HG02588 (cell line): ENCODE measurements around the gene SOAT1.
"Not testable (repeated sequence)": the region's sequence is repeated elsewhere in the genome, so short reads cannot be mapped to it uniquely, and the experiment has no call there.

Experiments used
- ATAC-seq: cut with Tn5 transposase; IDR thresholded peaks from one replicate; pipeline ENCODE4 v1.9.1; 2021; ENCODE audit warnings: mild to moderate bottlenecking, moderate library complexity; ENCODE audit not compliant: unreplicated experiment

Gene SOAT1

DNA sequence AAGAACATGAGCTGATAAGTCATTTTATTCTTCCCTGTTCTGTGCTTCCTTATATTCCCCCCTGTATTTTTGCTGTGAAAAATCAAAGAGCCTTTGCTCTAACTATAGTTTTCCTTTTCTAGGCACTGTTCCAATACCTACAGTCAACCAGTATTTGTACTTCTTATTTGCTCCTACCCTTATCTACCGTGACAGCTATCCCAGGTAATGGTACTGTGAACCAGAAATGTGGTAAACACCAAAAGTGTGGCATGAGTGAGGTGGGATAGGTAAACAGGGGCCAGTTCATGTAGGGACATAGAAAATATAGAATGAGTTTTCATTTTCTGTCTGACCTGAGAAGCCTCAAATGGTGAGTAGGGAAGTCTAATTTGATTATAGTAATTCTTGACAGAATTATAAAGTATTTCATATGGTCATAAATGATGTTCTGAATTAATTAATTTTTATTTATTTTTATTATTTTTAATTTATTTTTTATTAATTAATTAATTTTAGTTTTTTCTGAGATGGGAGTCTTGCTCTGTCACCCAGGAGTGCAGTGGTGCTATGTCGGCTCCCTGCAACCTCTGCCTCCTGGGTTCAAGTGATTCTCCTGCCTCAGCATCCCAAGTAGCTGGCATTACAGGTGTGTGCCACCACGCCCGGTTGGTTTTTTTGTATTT is 49.3 kb downstream of the SOAT1 start:
- ATAC-seq = no peak

DNA sequence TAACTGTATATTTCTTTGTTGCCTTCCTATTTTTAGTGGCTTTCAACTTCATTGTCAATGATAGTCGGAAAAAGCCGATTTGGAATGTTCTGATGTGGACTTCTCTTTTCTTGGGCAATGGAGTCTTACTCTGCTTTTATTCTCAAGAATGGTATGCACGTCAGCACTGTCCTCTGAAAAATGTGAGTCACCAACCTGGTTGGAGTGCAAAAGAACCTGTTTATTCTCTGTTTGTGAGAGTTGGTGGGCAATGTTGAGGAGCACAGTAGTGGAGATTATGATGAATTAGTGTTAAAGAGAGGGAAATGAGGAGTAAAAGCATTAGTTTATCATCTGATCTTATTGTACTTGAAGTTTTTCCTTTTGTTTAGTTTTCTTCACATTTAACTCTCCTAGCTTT is 57.7 kb downstream of the SOAT1 start:
- no peak for ATAC-seq

DNA sequence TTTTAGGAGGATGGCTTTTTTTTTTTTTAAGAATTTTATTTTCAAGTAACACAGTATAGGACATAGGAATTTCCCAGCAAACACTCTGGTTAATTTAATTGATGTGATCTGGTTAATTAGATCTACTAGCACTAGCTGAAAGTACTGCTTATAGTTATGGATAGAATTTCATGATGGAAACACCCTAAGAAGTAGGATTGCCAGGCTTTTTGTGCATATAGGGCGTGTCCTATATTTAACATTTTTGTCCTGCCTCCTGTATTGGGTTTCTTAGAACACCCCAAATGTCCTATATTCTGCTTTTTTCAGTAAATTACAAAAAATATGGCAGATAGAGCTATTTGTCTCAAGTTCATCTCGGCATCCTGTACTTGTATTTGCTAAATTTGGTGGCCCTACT is 58.6 kb downstream of the SOAT1 start:
- ATAC-seq = no peak

DNA sequence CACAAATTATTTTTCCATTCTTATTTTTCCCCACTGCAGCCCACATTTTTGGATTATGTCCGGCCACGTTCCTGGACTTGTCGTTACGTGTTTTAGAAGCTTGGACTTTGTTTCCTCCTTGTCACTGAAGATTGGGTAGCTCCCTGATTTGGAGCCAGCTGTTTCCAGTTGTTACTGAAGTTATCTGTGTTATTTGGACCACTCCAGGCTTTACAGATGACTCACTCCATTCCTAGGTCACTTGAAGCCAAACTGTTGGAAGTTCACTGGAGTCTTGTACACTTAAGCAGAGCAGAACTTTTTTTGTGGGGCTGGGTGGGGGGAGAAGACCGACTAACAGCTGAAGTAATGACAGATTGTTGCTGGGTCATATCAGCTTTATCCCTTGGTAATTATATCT is 59.9 kb downstream of the SOAT1 start:
- no peak for ATAC-seq

DNA sequence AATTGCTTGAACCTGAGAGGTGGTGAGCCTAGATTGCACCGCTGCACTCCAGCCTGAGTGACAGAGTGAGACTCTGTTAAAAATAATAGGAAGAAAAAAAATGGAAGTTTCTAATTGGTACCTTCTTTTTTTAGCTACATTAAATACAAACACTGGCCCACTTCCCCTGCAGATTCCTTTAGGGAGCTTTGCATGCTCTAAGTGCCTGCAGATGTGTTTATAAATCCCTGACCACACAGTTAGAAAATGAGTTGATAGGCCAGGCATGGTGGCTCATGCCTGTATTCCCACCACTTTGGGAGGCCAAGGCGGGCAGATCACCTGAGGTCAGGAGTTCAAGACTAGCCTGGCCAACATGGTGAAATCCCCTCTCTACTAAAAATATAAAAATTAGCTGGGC is 68.0 kb downstream of the SOAT1 start:
- ATAC-seq = not testable (repeated sequence)

DNA sequence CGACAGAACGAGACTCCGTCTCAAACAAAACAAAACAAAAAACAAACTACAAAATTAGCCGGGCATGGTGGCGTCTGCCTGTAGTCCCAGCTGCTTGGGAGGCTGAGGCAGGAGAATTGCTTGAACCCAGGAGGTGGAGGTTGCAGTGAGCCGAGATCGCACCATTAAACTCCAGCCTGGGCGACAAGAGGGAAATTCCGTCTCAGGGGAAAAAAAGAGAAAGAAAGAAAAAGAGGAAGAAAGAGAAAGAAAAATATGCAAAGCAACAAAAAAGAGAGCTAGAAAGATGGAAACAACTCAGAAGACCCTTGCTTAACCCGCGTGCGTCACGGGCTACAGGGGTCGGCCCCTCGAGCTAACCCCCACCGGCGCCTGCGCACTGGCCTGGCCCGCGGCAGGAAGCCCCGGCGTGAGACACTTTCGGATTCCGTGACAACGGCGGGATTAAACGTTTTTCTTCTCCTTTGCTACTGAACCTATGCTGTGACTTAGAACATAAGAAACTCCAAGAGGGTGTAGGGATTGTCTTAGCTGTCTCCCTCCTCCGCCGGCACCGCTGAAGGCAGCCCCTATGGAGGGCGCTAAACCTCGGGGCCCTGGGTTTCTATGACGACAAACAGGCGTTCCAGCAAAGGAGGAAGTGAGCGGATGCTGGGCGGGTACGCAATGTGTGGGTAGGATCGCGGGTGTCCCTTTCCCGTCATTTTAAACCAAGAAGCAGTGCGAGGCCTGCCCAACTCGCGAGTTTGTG is 71.9 kb downstream of the SOAT1 start, which contains the start of gene AXDND1:
AXDND1 (plus strand) TSS at position 630 of the 751 bp plus-strand sequence. CDS start 539 bp downstream, outside the sequence.
- ATAC-seq = peak; percentile 97

DNA sequence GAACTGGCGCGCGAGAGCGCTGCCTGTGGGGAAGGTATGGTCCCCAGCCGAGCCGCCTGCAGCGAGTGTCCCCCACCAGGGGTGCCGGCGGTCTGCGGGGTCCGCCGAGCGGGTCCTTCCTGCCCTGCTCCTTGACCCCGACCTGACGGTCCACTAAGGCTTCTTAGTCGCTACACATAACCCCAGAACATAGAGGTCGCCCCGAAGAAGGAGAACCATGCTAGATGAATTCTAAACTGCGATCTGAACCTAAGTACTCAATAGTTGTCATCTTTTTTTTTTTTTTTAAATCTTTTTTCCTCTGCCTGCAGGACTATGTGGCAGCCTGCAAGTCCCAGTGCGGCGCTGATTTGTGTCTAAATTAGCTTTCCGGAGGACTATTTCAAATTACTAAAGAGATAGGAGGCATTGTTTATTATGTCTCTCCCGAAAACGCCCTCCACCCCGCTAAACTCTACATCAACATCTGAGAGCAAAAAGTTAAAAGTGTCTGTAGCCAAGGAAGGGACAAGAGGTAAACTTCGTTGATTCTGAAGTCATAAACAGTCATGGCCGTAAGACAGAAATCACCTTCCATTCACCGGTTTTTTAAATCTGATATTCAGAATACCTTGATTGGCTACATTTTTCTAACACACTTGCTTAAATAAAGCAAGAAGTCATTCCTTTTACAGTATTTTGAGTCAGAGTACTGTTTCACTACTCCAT is 72.7 kb downstream of the SOAT1 start:
- ATAC-seq = no peak

DNA sequence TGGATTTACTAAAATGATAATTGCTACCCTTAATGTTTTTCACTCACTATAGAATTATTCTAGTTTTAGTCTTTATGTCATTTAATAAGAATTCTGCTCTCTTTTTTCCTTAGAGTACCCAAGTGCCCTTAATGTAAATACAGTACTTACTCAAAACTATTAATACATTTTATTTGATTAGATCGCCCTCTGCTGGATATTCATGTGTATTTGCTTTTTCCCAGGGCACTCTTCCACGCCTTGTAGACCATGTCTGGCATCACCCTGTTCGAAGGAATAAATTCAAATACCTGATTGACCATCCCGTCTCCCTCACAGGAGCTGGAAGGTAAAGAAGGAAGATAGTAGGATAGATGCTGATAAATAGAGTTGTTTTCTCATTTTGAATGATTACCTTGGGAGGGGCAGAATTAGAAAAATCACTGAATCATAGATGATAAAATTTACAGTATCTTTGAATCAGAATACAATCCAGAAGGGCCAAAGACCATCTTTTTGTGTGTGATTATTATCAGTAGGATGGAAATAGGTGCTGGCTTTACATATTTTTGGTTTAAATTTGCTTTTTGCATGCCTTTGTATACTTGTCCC is 76.2 kb downstream of the SOAT1 start:
- ATAC-seq = no peak

DNA sequence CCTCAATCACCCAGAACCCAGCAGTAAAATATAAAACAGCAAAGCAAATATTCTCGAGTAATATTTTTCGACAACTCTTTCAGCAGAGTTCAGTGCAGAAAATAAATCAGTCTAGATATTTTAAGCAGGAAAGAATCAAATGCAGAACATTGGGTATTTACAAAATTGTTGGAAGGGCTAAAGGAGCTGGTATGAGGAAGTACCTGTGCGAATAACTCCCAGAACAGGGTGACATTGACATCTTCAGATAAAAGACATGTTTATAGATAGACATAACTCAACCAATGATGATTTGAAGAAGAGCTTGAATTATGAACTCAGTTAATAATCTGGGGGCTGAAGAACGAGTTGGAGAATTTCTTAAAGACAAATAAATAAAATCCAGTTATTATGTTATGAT is 78.6 kb downstream of the SOAT1 start:
- no peak for ATAC-seq

DNA sequence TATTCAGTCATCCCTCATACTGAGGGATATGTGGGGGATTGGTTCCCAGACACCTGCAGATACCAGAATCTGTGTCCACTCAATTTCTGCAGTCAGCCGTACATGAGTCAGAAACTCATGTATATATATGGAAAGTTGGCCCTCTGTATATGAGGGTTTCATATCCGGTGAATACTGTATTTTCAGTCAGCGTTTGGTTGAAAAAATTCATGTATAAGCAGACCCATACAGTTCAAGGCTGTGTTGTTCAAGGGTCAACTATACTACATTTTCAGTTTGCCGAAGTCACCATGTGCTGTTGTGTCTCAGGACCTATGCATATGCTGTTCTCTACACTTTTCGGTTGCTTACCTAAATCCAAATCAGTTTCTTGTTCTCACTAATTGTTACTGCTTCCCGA is 82.6 kb downstream of the SOAT1 start:
- ATAC-seq = no peak

DNA sequence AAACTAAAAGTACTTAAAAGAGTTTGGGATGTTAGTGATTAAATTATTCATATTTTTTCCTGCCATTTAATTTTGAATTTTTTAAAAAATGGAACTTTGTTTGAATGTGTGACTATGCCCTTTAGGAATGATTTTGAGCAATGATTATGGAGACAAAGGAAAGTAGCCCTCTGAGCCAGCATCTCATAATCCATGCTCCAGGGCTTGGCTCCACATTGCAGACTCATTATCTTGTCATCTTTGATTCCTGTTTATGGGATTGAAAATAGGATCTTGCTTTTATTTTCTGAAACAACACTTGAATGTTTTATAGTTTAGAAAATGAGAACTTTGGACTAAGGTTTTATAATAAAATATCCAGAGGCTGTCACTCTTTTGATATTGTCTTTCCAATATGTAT is 86.7 kb downstream of the SOAT1 start:
- no peak for ATAC-seq

DNA sequence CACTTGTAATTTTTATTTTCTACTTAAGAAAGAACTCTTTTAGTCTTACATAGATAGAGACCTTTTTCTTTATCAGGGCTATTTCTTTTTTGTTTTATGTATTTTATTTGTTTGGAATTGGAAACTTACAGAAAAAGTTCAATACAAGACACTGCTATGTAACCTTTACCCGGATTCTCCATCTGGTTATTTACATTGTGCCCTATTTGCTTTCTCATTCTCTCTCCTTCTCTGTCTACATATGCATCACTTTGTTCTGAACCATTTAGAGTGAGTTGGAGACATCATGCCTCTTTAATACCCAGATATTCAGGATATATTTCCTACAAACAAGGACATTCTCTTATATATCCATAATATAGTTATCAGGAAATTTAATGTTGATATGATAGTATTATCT is 90.4 kb downstream of the SOAT1 start:
- ATAC-seq = no peak

DNA sequence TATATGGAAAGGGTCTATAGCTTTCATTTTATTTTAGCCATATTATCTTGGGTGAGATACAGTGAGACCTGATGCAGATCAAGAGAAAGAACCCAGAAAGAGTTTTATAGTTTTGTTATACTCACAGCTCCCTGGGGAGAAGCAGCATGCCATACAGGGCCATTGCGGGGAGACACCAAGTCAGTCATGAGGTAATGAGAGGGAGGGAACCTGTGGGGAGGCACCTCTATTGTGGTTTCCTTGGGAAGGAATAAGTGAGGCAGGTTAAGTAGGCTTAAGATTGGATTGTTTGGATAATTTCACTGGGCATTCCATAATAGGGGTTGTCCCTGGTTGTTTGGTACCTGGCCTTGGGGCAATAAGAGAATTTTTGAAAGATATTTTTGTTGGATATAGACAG is 91.9 kb downstream of the SOAT1 start:
- no peak for ATAC-seq

DNA sequence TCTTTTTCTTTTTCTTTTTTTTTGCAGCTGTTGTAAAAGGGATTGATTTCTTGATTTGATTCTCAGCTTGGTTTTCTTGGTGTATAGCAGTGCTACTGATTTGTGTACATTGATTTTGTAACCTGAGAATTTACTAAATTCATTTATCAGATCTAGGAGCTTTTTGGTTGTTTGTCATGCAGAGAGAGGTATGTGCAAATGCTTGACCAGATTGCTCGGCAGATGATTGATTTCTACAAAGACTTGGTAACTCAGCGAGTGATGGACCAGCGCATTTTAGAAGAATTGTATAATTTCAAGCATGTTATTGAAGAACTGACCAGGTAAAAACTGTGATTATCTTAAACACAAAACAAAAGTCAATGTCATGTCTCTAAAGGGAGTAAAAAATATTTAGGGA is 100.1 kb downstream of the SOAT1 start:
- ATAC-seq = no peak

DNA sequence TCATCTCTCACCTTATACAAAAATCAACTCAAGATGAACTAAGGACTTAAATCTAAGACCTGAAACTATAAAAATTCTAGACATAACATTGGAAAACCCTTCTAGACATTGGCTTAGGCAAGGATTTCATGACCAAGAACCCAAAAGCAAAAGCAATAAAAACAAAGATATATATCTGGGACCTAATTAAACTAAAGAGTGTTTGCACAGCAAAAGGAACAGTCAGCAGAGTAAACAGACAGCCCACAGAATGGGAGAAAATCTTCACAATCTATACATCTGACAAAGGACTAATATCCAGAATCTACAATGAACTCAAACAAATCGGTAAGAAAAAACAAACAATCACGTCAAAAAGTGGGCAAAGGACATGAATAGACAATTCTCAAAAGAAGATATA is 105.8 kb downstream of the SOAT1 start:
- not testable (repeated sequence) for ATAC-seq
